Adipocyte (in vitro differentiated cells): ENCODE measurements around the gene CHST3.

ENCODE experiments used
- DNase-seq: peaks from one replicate; pipeline ENCODE4 v3.0.0-alpha.2; 2015; ENCODE audit warnings: low read depth
- H3K27me3 ChIP-seq: replicated peaks from 2 replicates; pipeline ENCODE4 v1.7.0; 2013; ENCODE audit warnings: mild to moderate bottlenecking, low read length, moderate library complexity; ENCODE audit not compliant: control insufficient read depth, insufficient read depth
- H3K36me3 ChIP-seq: 2 replicates; pipeline ENCODE4 v1.7.0; 2013; ENCODE audit warnings: low read length, mild to moderate bottlenecking, moderate library complexity; ENCODE audit not compliant: control insufficient read depth, insufficient read depth, severe bottlenecking
- H3K4me1 ChIP-seq: 2 replicates; pipeline ENCODE4 v1.7.0; 2013; ENCODE audit warnings: mild to moderate bottlenecking, low read length, moderate library complexity; ENCODE audit not compliant: control insufficient read depth, insufficient read depth
- H3K4me3 ChIP-seq: 2 replicates; pipeline ENCODE4 v1.7.0; 2013; ENCODE audit warnings: mild to moderate bottlenecking, low read length, moderate library complexity
- H3K9ac ChIP-seq: 2 replicates; pipeline ENCODE4 v1.7.0; 2013; ENCODE audit warnings: mild to moderate bottlenecking, low read length, moderate library complexity
- H3K9me3 ChIP-seq: 2 replicates; pipeline ENCODE4 v1.7.0; 2013; ENCODE audit warnings: mild to moderate bottlenecking, low read length, moderate library complexity; ENCODE audit not compliant: control insufficient read depth

CHST3 gene

GRCh38 chr10:71996592-71997371, 32.6 kb downstream of the CHST3 start:
- peaks cover 64% of the 10 kb centered on the region for H3K4me1 ChIP-seq
- peaks cover 3% of the 10 kb centered on the region for H3K36me3 ChIP-seq
- no peaks in the 10 kb centered on the region for H3K27me3 ChIP-seq
- H3K9ac ChIP-seq: peak overlapping the region; percentile 25
- no peaks in the 10 kb centered on the region for H3K9me3 ChIP-seq
- no peak for DNase-seq
- H3K4me3 ChIP-seq: no peak overlapping the region

- Histone ChIP-seq H3K9ac (peak overlapping the region; percentile 76), H3K4me3 (no peak overlapping the region), H3K9me3 (no peaks in the 10 kb centered on the region), H3K4me1 (peaks cover 65% of the 10 kb centered on the region), H3K36me3 (peaks cover 9% of the 10 kb centered on the region), H3K27me3 (no peaks in the 10 kb centered on the region)
- DNase-seq: no peak
Observed at GRCh38 chr10:71998119-71998839, 34.1 kb downstream of the CHST3 start.

GRCh38 chr10:71998840-71999194, 34.6 kb downstream of the CHST3 start:
- H3K36me3 ChIP-seq: peaks cover 6% of the 10 kb centered on the region
- DNase-seq: peak; percentile 82
- no peaks in the 10 kb centered on the region for H3K9me3 ChIP-seq

GRCh38 chr10:71999360-72000072, 35.3 kb downstream of the CHST3 start:
- Histone ChIP-seq H3K9me3 (no peaks in the 10 kb centered on the region), H3K27me3 (no peaks in the 10 kb centered on the region), H3K4me3 (peak overlapping the region; percentile 51), H3K4me1 (peaks cover 65% of the 10 kb centered on the region), H3K9ac (peak overlapping the region; percentile 76), H3K36me3 (peaks cover 6% of the 10 kb centered on the region)
- DNase-seq: peak; percentile 84

More at GRCh38 chr10:71998840-71999194, 34.6 kb downstream of the CHST3 start:
- Histone ChIP-seq H3K4me1 (peaks cover 65% of the 10 kb centered on the region), H3K4me3 (peak overlapping the region; percentile 51), H3K27me3 (no peaks in the 10 kb centered on the region), H3K9ac (peak overlapping the region; percentile 76)

GRCh38 chr10:72000073-72001032, 36.2 kb downstream of the CHST3 start:
- H3K9ac ChIP-seq: peak overlapping the region; percentile 76
- no peak overlapping the region for H3K4me3 ChIP-seq
- peaks cover 60% of the 10 kb centered on the region for H3K4me1 ChIP-seq
- H3K9me3 ChIP-seq: no peaks in the 10 kb centered on the region
- peaks cover 10% of the 10 kb centered on the region for H3K36me3 ChIP-seq
- no peak for DNase-seq
- no peaks in the 10 kb centered on the region for H3K27me3 ChIP-seq

GRCh38 chr10:72001033-72001395, 36.8 kb downstream of the CHST3 start:
- H3K4me1 ChIP-seq: peaks cover 57% of the 10 kb centered on the region
- H3K9me3 ChIP-seq: no peaks in the 10 kb centered on the region

GRCh38 chr10:72002354-72003295, 38.4 kb downstream of the CHST3 start:
- Histone ChIP-seq H3K36me3 (peaks cover 28% of the 10 kb centered on the region), H3K9me3 (no peaks in the 10 kb centered on the region), H3K4me3 (no peak overlapping the region), H3K4me1 (peaks cover 60% of the 10 kb centered on the region), H3K9ac (no peak overlapping the region), H3K27me3 (no peaks in the 10 kb centered on the region)
- no peak for DNase-seq

More at GRCh38 chr10:72001033-72001395, 36.8 kb downstream of the CHST3 start:
- Histone ChIP-seq H3K36me3 (peaks cover 16% of the 10 kb centered on the region), H3K27me3 (no peaks in the 10 kb centered on the region), H3K9ac (peak overlapping the region; percentile 53), H3K4me3 (no peak overlapping the region)
- peak; percentile 49 for DNase-seq

- peak overlapping the region; percentile 80 for H3K9ac ChIP-seq
- H3K36me3 ChIP-seq: peaks cover 45% of the 10 kb centered on the region
- no peaks in the 10 kb centered on the region for H3K9me3 ChIP-seq
- peaks cover 59% of the 10 kb centered on the region for H3K4me1 ChIP-seq
- H3K27me3 ChIP-seq: no peaks in the 10 kb centered on the region
- DNase-seq: no peak
- no peak overlapping the region for H3K4me3 ChIP-seq
Observed at GRCh38 chr10:72006026-72006425, 41.8 kb downstream of the CHST3 start.

GRCh38 chr10:72007246-72007892, 43.2 kb downstream of the CHST3 start:
- H3K9me3 ChIP-seq: no peaks in the 10 kb centered on the region
- peaks cover 53% of the 10 kb centered on the region for H3K4me1 ChIP-seq
- no peak for DNase-seq
- H3K9ac ChIP-seq: peak overlapping the region; percentile 80
- peaks cover 55% of the 10 kb centered on the region for H3K36me3 ChIP-seq
- H3K4me3 ChIP-seq: no peak overlapping the region
- H3K27me3 ChIP-seq: no peaks in the 10 kb centered on the region
